Mesenchymal stem cell (in vitro differentiated cells and primary cell): ENCODE measurements around the gene RBFOX2.
"Not testable (repeated sequence)": the region's sequence is repeated elsewhere in the genome, so short reads cannot be mapped to it uniquely, and the experiment has no call there.

Experiments
- DNase-seq: peaks from one replicate; pipeline ENCODE4 v3.0.0-alpha.2; 2013
- H2AFZ ChIP-seq: one replicate; pipeline ENCODE4 v1.6.1; 2013; ENCODE audit warnings: low read depth, mild to moderate bottlenecking, control low read depth, inconsistent platforms, low read length, moderate library complexity
- H2AK5ac ChIP-seq: 2 replicates; pipeline ENCODE4 v1.6.1; 2013; ENCODE audit warnings: low read length, moderate library complexity, mild to moderate bottlenecking, inconsistent platforms; ENCODE audit not compliant: severe bottlenecking
- H2BK120ac ChIP-seq: one replicate; pipeline ENCODE4 v1.6.1; 2013; ENCODE audit warnings: low read depth, mild to moderate bottlenecking, inconsistent platforms, low read length, moderate library complexity
- H2BK12ac ChIP-seq, 2 experiments: one replicate each; pipeline ENCODE4 v1.6.1; 2013; ENCODE audit warnings: inconsistent platforms in 2 of 2, low read length in 2 of 2, mild to moderate bottlenecking in 2 of 2, moderate library complexity in 2 of 2, control low read depth in 1 of 2
- H2BK15ac ChIP-seq: one replicate; pipeline ENCODE4 v1.6.1; 2013; ENCODE audit warnings: mild to moderate bottlenecking, low read depth, inconsistent platforms; ENCODE audit not compliant: poor library complexity, severe bottlenecking
- H2BK5ac ChIP-seq: 2 replicates; pipeline ENCODE4 v1.6.1; 2013; ENCODE audit warnings: low read depth, mild to moderate bottlenecking, low read length, control low read depth, inconsistent platforms; ENCODE audit not compliant: poor library complexity, severe bottlenecking
- H3K14ac ChIP-seq, 2 experiments: one replicate each; pipeline ENCODE4 v1.6.1; 2013; ENCODE audit warnings: inconsistent platforms in 2 of 2, low read length in 2 of 2, control low read depth in 1 of 2, mild to moderate bottlenecking in 1 of 2, moderate library complexity in 1 of 2
- H3K18ac ChIP-seq, 2 experiments: one replicate each; pipeline ENCODE4 v1.6.1; 2013; ENCODE audit warnings: inconsistent platforms in 2 of 2, low read length in 2 of 2, control low read depth in 1 of 2, low read depth in 1 of 2, mild to moderate bottlenecking in 1 of 2
- H3K23ac ChIP-seq, 2 experiments: one replicate each; pipeline ENCODE4 v1.6.1; 2013; ENCODE audit warnings: inconsistent platforms in 2 of 2, low read length in 2 of 2, mild to moderate bottlenecking in 2 of 2, moderate library complexity in 2 of 2, control low read depth in 1 of 2
- H3K27ac ChIP-seq: 2 replicates; pipeline ENCODE4 v1.5.1; 2013; ENCODE audit warnings: mild to moderate bottlenecking, moderate library complexity, low read length, control low read depth, inconsistent platforms; ENCODE audit not compliant: poor library complexity, severe bottlenecking
- H3K27me3 ChIP-seq, 2 experiments: 2 replicates each; pipeline versions ENCODE4 v1.6.1 to v1.7.0; 2013; ENCODE audit warnings: low read length in 2 of 2, mild to moderate bottlenecking in 2 of 2, moderate library complexity in 2 of 2, control low read depth in 1 of 2, inconsistent platforms in 1 of 2; ENCODE audit not compliant: control insufficient read depth in 1 of 2, insufficient read depth in 1 of 2
- H3K36me3 ChIP-seq, 2 experiments: 2 replicates each; pipeline versions ENCODE4 v1.6.1 to v1.7.0; 2013; ENCODE audit warnings: low read length in 2 of 2, control low read depth in 1 of 2, inconsistent platforms in 1 of 2, low read depth in 1 of 2, mild to moderate bottlenecking in 1 of 2; ENCODE audit not compliant: insufficient read depth in 2 of 2, control insufficient read depth in 1 of 2
- H3K4ac ChIP-seq, 2 experiments: one replicate each; pipeline ENCODE4 v1.6.1; 2013; ENCODE audit warnings: inconsistent platforms in 2 of 2, low read length in 2 of 2, mild to moderate bottlenecking in 2 of 2, moderate library complexity in 2 of 2, control low read depth in 1 of 2, low read depth in 1 of 2
- H3K4me1 ChIP-seq: 2 replicates; pipeline ENCODE4 v1.6.1; 2013; ENCODE audit warnings: low read depth, low read length, control low read depth; ENCODE audit not compliant: control insufficient read depth, insufficient read depth
- H3K4me2 ChIP-seq: 2 replicates; pipeline ENCODE4 v1.6.1; 2013; ENCODE audit warnings: low read length, mild to moderate bottlenecking, inconsistent platforms; ENCODE audit not compliant: poor library complexity, severe bottlenecking
- H3K4me3 ChIP-seq, 2 experiments: 2 replicates each; pipeline versions ENCODE4 v1.5.1 to v1.7.0; 2013; ENCODE audit warnings: low read length in 2 of 2, mild to moderate bottlenecking in 2 of 2, control low read depth in 1 of 2, low read depth in 1 of 2; ENCODE audit not compliant: insufficient read depth in 1 of 2
- H3K79me1 ChIP-seq: replicated peaks from 2 replicates; pipeline ENCODE4 v1.6.1; 2013; ENCODE audit warnings: mild to moderate bottlenecking, control low read depth, low read length, inconsistent platforms; ENCODE audit not compliant: poor library complexity, severe bottlenecking
- H3K9ac ChIP-seq: 2 replicates; pipeline ENCODE4 v1.7.0; 2013; ENCODE audit warnings: mild to moderate bottlenecking, low read length, moderate library complexity
- H3K9me3 ChIP-seq: 2 replicates; pipeline ENCODE4 v1.7.0; 2013; ENCODE audit warnings: mild to moderate bottlenecking, low read length; ENCODE audit not compliant: control insufficient read depth
- H4K8ac ChIP-seq: one replicate; pipeline ENCODE4 v1.6.1; 2013; ENCODE audit warnings: inconsistent platforms, mild to moderate bottlenecking, low read length, moderate library complexity
- H4K91ac ChIP-seq: one replicate; pipeline ENCODE4 v1.6.1; 2013; ENCODE audit warnings: mild to moderate bottlenecking, low read length, inconsistent platforms
- WGBS: methylation state at CpG from one replicate; pipeline ENCODE4 v1.1.7; 2013; ENCODE audit warnings: mixed read lengths; 5-methylcytosine and 5-hydroxymethylcytosine counted together

Gene RBFOX2

DNA sequence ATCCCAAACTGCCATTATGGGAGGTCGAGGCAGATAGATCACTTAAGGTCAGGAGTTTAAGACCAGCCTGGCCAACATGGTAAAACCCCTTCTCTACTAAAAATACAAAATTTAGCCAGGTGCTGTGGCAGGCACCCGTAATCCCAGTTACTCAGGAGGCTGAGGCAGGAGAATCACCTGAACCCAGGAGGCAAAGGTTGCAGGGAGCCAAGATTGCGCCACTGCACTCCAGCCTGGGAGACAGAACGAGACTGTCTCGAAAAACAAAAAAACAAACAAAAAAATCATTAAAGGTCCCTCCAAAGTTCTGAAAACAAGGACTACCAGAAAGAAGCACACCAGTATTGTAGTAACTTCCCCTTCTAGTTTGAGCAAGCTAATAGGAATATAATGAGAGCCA, 34.9 kb downstream of the RBFOX2 start:
- H2BK120ac ChIP-seq, H4K8ac ChIP-seq, H2AFZ ChIP-seq, H3K27me3 ChIP-seq, H3K4ac ChIP-seq, H3K14ac ChIP-seq, H3K9me3 ChIP-seq, H3K27ac ChIP-seq, H3K4me3 ChIP-seq, H2BK15ac ChIP-seq, H2BK12ac ChIP-seq, DNase-seq, H2BK5ac ChIP-seq, H3K23ac ChIP-seq, H2AK5ac ChIP-seq, H3K18ac ChIP-seq, H3K9ac ChIP-seq, H3K4me1 ChIP-seq, H3K4me2 ChIP-seq, H4K91ac ChIP-seq, H3K36me3 ChIP-seq: not testable (repeated sequence)
- WGBS = 100% methylated on average over 3 of the region's 5 CpGs
- peaks cover 33% of the 10 kb centered on the region for H3K79me1 ChIP-seq

DNA sequence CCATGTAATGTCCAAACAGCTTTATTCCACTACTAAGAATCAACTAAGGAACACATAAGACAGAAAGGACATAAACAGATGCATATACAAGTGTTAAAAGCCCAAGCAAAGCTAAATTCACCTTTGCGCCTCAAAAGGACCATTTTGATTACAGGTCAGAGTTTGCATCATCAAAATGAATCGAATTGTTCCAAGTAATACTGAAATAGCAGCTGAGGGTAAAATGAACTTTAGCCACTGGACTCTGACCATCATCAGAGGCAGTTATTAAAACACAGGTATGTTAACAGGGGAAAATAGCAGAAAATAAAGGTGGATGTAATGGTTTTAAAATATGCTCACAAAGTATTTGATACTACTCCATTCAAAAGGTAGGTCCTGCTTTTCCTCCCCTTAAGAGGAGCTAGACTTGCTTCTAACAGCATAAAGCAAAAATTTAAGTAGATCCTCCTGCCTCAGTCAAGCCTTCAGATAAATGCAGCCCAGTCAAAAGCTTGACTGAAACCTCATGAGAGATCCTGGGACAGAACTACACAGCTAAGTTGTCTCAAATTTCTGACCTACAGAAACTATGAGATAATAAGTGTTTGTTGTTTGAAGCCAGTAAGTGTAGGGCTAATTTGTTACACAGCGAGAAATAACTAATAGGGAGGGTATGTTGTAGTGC, 35.4 kb downstream of the RBFOX2 start:
- H2AK5ac ChIP-seq = no peak overlapping the region
- H3K23ac ChIP-seq = no peak overlapping the region
- H3K27me3 ChIP-seq = no peaks in the 10 kb centered on the region
- H3K18ac ChIP-seq = no peak overlapping the region
- no peak overlapping the region for H4K8ac ChIP-seq
- no peak overlapping the region for H4K91ac ChIP-seq
- peaks cover 0 to 4% of the 10 kb centered on the region in 2 experiments for H3K36me3 ChIP-seq
- 100% methylated on average over 3 of the region's 3 CpGs for WGBS
- H3K4ac ChIP-seq = no peak overlapping the region
- peaks cover 35% of the 10 kb centered on the region for H3K79me1 ChIP-seq
- no peak overlapping the region for H2BK12ac ChIP-seq
- no peak for DNase-seq
- no peak overlapping the region for H2BK120ac ChIP-seq
- no peaks in the 10 kb centered on the region for H3K9me3 ChIP-seq
- H2BK5ac ChIP-seq = no peak overlapping the region
- H2AFZ ChIP-seq = no peak overlapping the region
- H3K4me3 ChIP-seq = no peak overlapping the region
- peaks cover 4% of the 10 kb centered on the region for H3K4me1 ChIP-seq
- H3K27ac ChIP-seq = no peak overlapping the region
- H3K4me2 ChIP-seq = no peak overlapping the region
- H2BK15ac ChIP-seq = no peak overlapping the region
- H3K9ac ChIP-seq = no peak overlapping the region
- H3K14ac ChIP-seq = no peak overlapping the region

DNA sequence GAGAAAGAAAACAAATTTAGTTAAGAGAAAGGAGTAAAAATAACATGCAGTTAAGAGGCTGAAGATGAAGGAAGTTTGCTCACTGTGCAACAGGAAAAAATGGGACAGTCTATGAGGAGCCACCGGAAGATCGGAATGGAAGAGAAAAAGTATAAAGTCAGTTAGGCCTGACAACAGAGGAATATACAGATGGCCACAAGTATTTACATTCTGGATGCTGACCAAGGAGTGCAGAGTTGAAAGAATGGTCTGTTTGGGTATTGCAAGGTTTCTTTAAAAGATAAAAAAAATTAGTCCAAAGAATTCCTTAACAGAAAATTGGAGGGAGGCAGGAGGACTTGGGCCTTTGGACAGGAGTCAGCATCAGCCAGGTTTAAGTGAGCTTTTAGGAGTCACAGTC, 37.5 kb downstream of the RBFOX2 start:
- Histone ChIP-seq H3K14ac (no peak overlapping the region), H3K27ac (no peak overlapping the region), H2BK5ac (no peak overlapping the region), H4K8ac (no peak overlapping the region), H2BK15ac (no peak overlapping the region), H3K36me3 (peaks cover 0 to 4% of the 10 kb centered on the region in 2 experiments), H2AFZ (no peak overlapping the region), H3K79me1 (peaks cover 34% of the 10 kb centered on the region), H3K27me3 (no peaks in the 10 kb centered on the region), H3K9me3 (no peaks in the 10 kb centered on the region), H3K18ac (peak overlapping the region in 1 of 2 experiments; percentile 11), H3K4me3 (no peak overlapping the region), H3K4ac (no peak overlapping the region), H2AK5ac (no peak overlapping the region), H4K91ac (no peak overlapping the region), H3K9ac (no peak overlapping the region), H2BK120ac (no peak overlapping the region), H2BK12ac (no peak overlapping the region), H3K4me2 (no peak overlapping the region), H3K4me1 (peaks cover 1% of the 10 kb centered on the region), H3K23ac (no peak overlapping the region)
- DNase-seq = peak; percentile 74
- 53% methylated on average over 2 of the region's 2 CpGs for WGBS

DNA sequence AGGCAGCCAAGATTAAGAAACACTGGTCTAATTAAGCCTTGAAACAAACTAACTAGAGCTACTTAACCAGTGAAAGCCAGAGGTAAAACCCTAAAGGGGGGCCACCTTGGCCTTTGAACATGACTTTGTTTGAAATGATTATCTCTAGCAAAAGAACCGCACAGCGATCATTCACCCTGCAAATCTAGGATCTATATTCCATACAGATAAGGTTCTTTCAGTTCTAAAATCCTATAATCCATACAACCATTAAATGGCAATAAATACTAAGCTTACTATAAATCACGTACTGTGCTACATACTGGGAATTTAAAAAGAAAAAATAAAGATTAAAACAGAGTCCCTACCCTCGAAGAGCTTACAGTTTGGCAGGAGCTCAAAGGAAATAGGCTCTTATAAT, 40.6 kb downstream of the RBFOX2 start:
- no peak overlapping the region for H2AK5ac ChIP-seq
- peaks cover 33% of the 10 kb centered on the region for H3K79me1 ChIP-seq
- no peak overlapping the region for H2AFZ ChIP-seq
- H3K4me1 ChIP-seq = peaks cover 2% of the 10 kb centered on the region
- no peak overlapping the region for H3K14ac ChIP-seq
- no peaks in the 10 kb centered on the region for H3K27me3 ChIP-seq
- no peak for DNase-seq
- H3K27ac ChIP-seq = no peak overlapping the region
- H2BK5ac ChIP-seq = no peak overlapping the region
- peaks cover 0 to 4% of the 10 kb centered on the region in 2 experiments for H3K36me3 ChIP-seq
- no peak overlapping the region for H2BK12ac ChIP-seq
- H2BK15ac ChIP-seq = no peak overlapping the region
- H3K23ac ChIP-seq = no peak overlapping the region
- H3K4ac ChIP-seq = no peak overlapping the region
- H3K18ac ChIP-seq = no peak overlapping the region
- no peaks in the 10 kb centered on the region for H3K9me3 ChIP-seq
- no peak overlapping the region for H3K4me3 ChIP-seq
- 86% methylated on average over 4 of the region's 4 CpGs for WGBS
- H2BK120ac ChIP-seq = no peak overlapping the region
- H4K8ac ChIP-seq = no peak overlapping the region
- no peak overlapping the region for H3K9ac ChIP-seq
- H3K4me2 ChIP-seq = no peak overlapping the region
- H4K91ac ChIP-seq = no peak overlapping the region
